ENCODE measurements around the gene SMG6. TPM values are rescaled to one million over a fixed set of nuclear protein-coding genes. Genes with fewer than 3 reads are reported as not detected.

The SMG6 gene
- polyA plus RNA-seq, 1 of the 3 experiments (the other 2 are of a cell fraction): 15.7 TPM

DNA sequence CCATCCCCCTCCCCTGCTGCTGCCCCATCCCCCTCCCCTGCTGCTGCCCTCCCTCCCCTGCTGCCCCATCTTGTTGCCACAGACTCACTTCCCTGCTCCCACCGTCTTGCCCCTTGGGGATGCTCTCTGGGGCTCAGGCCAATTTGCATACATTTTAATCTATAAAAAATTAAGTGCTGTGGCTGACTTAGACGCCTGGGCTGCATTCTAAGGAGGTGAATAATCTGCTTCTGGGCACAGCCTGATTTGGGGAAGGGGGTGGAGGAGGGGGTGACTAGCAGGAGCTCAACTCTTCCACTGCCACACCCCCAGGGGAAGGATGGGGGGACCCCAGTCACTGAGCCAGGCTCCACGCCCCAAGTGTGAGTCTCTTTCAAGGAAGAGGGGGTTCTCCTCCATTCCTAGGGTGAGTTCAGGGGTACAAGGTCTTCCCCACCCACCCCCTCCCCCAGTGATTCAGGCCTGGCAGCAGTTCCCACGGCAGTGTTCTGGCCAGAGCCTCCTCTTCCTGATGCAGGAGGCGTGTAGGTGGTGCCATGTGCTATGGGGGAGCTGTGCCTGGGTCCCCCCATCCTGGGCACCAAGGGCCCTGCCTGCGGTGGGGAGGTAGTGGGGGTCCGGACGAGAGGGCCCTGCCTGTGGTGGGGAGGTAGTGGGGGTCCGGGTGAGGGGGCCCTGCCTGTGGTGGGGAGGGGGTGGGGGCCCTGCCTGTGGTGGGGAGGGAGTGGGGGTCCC, 268.6 kb downstream of the SMG6 start:
- Histone ChIP-seq H3K9me3 (no peaks in the 10 kb centered on the region), H3K36me3 (replicated peaks in 1 of 2; ENCODE audit: control insufficient read depth in 1 of 2, insufficient read depth in 2 of 2, low read length in 1 of 2) (peaks cover 0 to 21% of the 10 kb centered on the region in 2 experiments), H3F3A (replicated peaks; ENCODE audit: insufficient read depth) (no peaks in the 10 kb centered on the region), H3K79me2 (ENCODE audit: insufficient read depth) (peaks cover 22% of the 10 kb centered on the region), H3K27ac (ENCODE audit: low read depth in 2 of 2, low read length in 1 of 2) (no peak overlapping the region), H2AFZ (ENCODE audit: low read depth) (no peak overlapping the region), H3K9ac (no peak overlapping the region), H3K4me2 (no peak overlapping the region), H3K4me1 (ENCODE audit: control insufficient read depth in 1 of 2, insufficient read depth in 2 of 2, low read depth in 1 of 2, low read length in 1 of 2) (peaks cover 5% of the 10 kb centered on the region in 2 experiments; a peak in 2 of 4 replicates), H3K27me3 (ENCODE audit: insufficient read depth) (no peaks in the 10 kb centered on the region), H4K20me1 (ENCODE audit: insufficient read depth) (no peaks in the 10 kb centered on the region), H3K4me3 (ENCODE audit: low read depth in 2 of 2, low read length in 1 of 2) (no peak overlapping the region), H3K9me2 (no peaks in the 10 kb centered on the region)
- TF ChIP-seq FOXM1 (IDR thresholded peaks at IDR 0.05; ENCODE audit: low read depth) (no peak), IRF3 (IDR thresholded peaks at IDR 0.05; ENCODE audit: low read depth, low read length) (no peak), EP300 (IDR thresholded peaks at IDR 0.05; ENCODE audit: borderline replicate concordance in 1 of 2, low read depth in 1 of 2, low read length in 1 of 2) (no peak), ZBTB33 (IDR thresholded peaks at IDR 0.05; ENCODE audit: borderline replicate concordance, low read depth) (no peak), MEF2A (IDR thresholded peaks at IDR 0.05; ENCODE audit: borderline replicate concordance, low read depth) (no peak), JUND (IDR thresholded peaks at IDR 0.05) (no peak), CTCF (IDR thresholded peaks at IDR 0.05) (no peak), RCOR1 (IDR thresholded peaks at IDR 0.05; ENCODE audit: low read length) (no peak), TAF1 (IDR thresholded peaks at IDR 0.05; ENCODE audit: borderline replicate concordance, low read depth, low read length) (no peak), USF1 (IDR thresholded peaks at IDR 0.05; ENCODE audit: borderline replicate concordance, low read depth) (no peak), RAD21 (IDR thresholded peaks at IDR 0.05; ENCODE audit: low read length) (no peak), EZH2phosphoT487 (IDR thresholded peaks at IDR 0.05; ENCODE audit: borderline replicate concordance, low read depth) (no peak), GATA2 (CRISPR knock-in tag; IDR thresholded peaks at IDR 0.05) (no peak), FOSL2 (IDR thresholded peaks at IDR 0.05; ENCODE audit: borderline replicate concordance, low read depth) (no peak)
- TF ChIP-seq, protein P1, sequence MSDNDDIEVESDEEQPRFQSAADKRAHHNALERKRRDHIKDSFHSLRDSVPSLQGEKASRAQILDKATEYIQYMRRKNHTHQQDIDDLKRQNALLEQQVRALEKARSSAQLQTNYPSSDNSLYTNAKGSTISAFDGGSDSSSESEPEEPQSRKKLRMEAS (IDR thresholded peaks at IDR 0.05; ENCODE audit: low read depth): no peak
- CTCF ChIA-PET: no interaction called here
- WGBS (ENCODE audit: low lambda C conversion rate): 52% methylated on average over 8 of the region's 9 CpGs
- POLR2A ChIA-PET: no interaction called here
- no peak for DNase-seq
